RWPE1 (cell line): Measurements from ENCODE around the gene AGAP1.

Experiments used
- CTCF ChIA-PET: fragments of 350-600 bp; sonication (Branson Sonifier 250); formaldehyde crosslinking; extraction: SDS; loops from one replicate; lab custom pipeline; 2021; lab: Yijun Ruan, JAX
- POLR2A ChIA-PET: fragments of 400-600 bp; formaldehyde crosslinking; extraction: SDS; loops from one replicate; lab custom pipeline; 2020; ENCODE audit warnings: antibody characterized with exemption; ENCODE audit not compliant: low non-redundant PET; lab: Yijun Ruan, JAX
- DNase-seq: peaks from one replicate; pipeline ENCODE4 v3.0.0; 2012; ENCODE audit warnings: low spot score
- H3K27ac ChIP-seq: fragments of 450-650 bp; 2 replicates; pipeline ENCODE4 v1.5.1; 2017
- TF ChIP-seq, protein P1 (sequence below): fragments of 450-650 bp; conservative IDR thresholded peaks from 2 replicates; pipeline ENCODE4 v1.5.1; 2017; ENCODE audit warnings: low read depth, mild to moderate bottlenecking

Gene AGAP1

DNA sequence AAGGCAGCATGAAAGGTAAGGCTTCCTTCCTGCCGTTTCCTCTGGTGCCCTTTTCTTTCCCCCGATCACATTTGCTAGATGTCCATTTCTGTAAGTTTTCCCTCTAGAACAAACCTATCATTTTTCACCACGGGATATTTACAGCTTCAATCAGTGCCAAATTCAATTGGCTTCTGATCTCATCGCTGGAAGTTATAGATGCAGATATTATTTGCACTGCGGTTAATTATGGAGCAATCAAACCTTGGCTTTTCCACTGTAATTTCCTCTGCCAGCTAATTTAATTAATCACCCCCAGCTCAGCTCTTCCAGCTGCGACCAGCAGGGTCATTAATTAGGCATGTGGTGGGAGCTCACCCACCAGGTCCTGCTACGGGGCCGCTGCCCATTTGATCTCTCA, 588.2 kb downstream of the AGAP1 start:
- ChIA-PET CTCF (no interaction called here), POLR2A (no interaction called here)
- no peak for DNase-seq
- no peak overlapping the region for H3K27ac ChIP-seq
- TF ChIP-seq, protein P1, sequence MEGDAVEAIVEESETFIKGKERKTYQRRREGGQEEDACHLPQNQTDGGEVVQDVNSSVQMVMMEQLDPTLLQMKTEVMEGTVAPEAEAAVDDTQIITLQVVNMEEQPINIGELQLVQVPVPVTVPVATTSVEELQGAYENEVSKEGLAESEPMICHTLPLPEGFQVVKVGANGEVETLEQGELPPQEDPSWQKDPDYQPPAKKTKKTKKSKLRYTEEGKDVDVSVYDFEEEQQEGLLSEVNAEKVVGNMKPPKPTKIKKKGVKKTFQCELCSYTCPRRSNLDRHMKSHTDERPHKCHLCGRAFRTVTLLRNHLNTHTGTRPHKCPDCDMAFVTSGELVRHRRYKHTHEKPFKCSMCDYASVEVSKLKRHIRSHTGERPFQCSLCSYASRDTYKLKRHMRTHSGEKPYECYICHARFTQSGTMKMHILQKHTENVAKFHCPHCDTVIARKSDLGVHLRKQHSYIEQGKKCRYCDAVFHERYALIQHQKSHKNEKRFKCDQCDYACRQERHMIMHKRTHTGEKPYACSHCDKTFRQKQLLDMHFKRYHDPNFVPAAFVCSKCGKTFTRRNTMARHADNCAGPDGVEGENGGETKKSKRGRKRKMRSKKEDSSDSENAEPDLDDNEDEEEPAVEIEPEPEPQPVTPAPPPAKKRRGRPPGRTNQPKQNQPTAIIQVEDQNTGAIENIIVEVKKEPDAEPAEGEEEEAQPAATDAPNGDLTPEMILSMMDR, result no peak

GRCh38 chr2:236083934-236084333, 590.1 kb downstream of the AGAP1 start:
- TF ChIP-seq, protein P1, result no peak

GRCh38 chr2:236085211-236085610, 591.4 kb downstream of the AGAP1 start:
- no peak overlapping the region for H3K27ac ChIP-seq
- POLR2A ChIA-PET, result no interaction called here
- TF ChIP-seq, protein P1, result no peak
- no peak for DNase-seq
- CTCF ChIA-PET, result no interaction called here

More at GRCh38 chr2:236083934-236084333, 590.1 kb downstream of the AGAP1 start:
- POLR2A ChIA-PET, result no interaction called here
- H3K27ac ChIP-seq, result no peak overlapping the region
- DNase-seq, result no peak
- CTCF ChIA-PET, result no interaction called here

DNA sequence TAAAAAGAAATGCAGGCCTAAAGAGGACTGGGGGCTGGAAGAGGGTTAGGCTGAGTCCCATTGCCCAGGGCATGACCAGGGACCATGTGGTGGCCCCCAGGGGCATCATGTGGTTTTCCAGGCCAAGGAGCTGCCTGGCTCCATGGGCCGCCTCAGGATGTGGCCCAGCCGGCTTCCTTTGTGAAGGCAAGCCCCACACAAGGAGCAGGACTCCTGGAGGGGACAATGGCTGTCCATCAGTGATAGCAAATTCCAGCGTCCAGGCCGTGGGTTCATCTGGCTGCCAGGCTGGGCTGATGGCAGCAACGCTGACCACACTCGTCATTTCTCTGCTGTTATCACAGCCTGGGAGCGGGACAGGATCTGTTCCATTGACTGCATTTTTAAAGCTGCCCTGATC, 591.8 kb downstream of the AGAP1 start:
- ChIA-PET CTCF (no interaction called here), POLR2A (no interaction called here)
- TF ChIP-seq, protein P1, result no peak
- DNase-seq, result no peak
- no peak overlapping the region for H3K27ac ChIP-seq

GRCh38 chr2:236086403-236086970, 592.6 kb downstream of the AGAP1 start:
- DNase-seq, result no peak
- ChIA-PET POLR2A (interaction anchor here (0.6 kb wide), 1 partner anchor 34 kb away, joined by 3 read pairs; no protein-coding TSS in a partner anchor), CTCF (no interaction called here)
- TF ChIP-seq, protein P1, result no peak
- H3K27ac ChIP-seq, result no peak overlapping the region

DNA sequence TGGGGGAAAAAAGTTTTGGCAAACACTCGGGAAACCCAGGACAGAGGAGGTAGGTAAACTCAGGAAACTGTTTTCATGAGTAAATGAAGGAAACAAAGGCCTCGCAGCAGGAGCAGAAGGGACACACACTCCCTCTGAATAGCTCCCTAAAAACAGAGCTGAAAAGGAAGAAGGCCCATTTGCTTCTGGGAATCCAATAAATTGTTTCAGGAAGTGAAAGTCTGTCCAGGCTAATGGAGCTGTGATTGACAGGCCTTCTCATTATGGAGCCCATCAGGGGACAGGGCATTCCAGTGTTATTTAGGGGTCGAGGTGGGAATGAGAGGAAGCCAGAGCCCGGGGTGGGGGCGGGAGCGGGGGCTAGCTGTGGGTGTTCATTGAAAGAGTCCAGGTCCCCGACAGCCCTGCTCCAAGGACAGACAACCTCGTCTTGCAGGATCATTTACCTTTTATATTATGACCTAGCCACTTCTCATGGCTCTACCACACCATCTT, 593.2 kb downstream of the AGAP1 start:
- TF ChIP-seq, protein P1, result no peak
- no peak overlapping the region for H3K27ac ChIP-seq
- ChIA-PET POLR2A (interaction anchor here (0.6 kb wide), 1 partner anchor 33 kb away, joined by 3 read pairs; no protein-coding TSS in a partner anchor), CTCF (no interaction called here)
- DNase-seq, result no peak
